ENCODE measurements around the gene BLOC1S4. TPM values are rescaled to one million over a fixed set of nuclear protein-coding genes. Genes with fewer than 3 reads are reported as not detected.

BLOC1S4 gene
- total RNA-seq, 1 experiment from 2014 or later = 14.9 TPM

GRCh38 chr4:6714954-6715353 lies 1.0 kb upstream of the BLOC1S4 start:
- no CpG with 5 or more reads among the region's 1 CpG for WGBS (ENCODE audit: extremely low coverage, insufficient read length, low lambda C conversion rate)
- no peak overlapping the region for H2BK15ac ChIP-seq (ENCODE audit: low read depth, low read length)
- TF ChIP-seq, protein P1, sequence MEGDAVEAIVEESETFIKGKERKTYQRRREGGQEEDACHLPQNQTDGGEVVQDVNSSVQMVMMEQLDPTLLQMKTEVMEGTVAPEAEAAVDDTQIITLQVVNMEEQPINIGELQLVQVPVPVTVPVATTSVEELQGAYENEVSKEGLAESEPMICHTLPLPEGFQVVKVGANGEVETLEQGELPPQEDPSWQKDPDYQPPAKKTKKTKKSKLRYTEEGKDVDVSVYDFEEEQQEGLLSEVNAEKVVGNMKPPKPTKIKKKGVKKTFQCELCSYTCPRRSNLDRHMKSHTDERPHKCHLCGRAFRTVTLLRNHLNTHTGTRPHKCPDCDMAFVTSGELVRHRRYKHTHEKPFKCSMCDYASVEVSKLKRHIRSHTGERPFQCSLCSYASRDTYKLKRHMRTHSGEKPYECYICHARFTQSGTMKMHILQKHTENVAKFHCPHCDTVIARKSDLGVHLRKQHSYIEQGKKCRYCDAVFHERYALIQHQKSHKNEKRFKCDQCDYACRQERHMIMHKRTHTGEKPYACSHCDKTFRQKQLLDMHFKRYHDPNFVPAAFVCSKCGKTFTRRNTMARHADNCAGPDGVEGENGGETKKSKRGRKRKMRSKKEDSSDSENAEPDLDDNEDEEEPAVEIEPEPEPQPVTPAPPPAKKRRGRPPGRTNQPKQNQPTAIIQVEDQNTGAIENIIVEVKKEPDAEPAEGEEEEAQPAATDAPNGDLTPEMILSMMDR (conservative IDR thresholded peaks at IDR 0.05) = no peak

More at GRCh38 chr4:6714954-6715353, 1.0 kb upstream of the BLOC1S4 start:
- Histone ChIP-seq H3K4me2 (ENCODE audit: insufficient read depth, insufficient read length, low read length) (no peak overlapping the region), H4K5ac (ENCODE audit: insufficient read length, low read depth, low read length) (no peak overlapping the region), H3K14ac (ENCODE audit: insufficient read depth, low read length) (no peak overlapping the region), H2BK20ac (ENCODE audit: low read depth, low read length, poor library complexity, severe bottlenecking) (no peak overlapping the region), H4K8ac (replicated peaks; ENCODE audit: insufficient read length, low read depth, low read length) (no peak overlapping the region), H4K91ac (ENCODE audit: insufficient read length, low read depth, low read length) (no peak overlapping the region), H2BK5ac (ENCODE audit: insufficient read length, low read length) (no peak overlapping the region), H3K27me3 (ENCODE audit: insufficient read depth, low read length) (peaks cover 2% of the 10 kb centered on the region), H3K79me2 (ENCODE audit: insufficient read depth, low read length) (peaks cover 8% of the 10 kb centered on the region; the same call in 1 of the 2 replicates), H3K23me2 (ENCODE audit: insufficient read length, low read depth, low read length, poor library complexity, severe bottlenecking) (peaks cover 12% of the 10 kb centered on the region), H3K18ac (ENCODE audit: insufficient read length, low read depth, low read length) (no peak overlapping the region), H3T11ph (ENCODE audit: low read length) (no peak overlapping the region), H3K9ac (ENCODE audit: extremely low read depth, insufficient read length, low read length) (no peak overlapping the region), H3K79me1 (ENCODE audit: insufficient read depth, low read depth, low read length, poor library complexity, severe bottlenecking) (no peaks in the 10 kb centered on the region), H3K4ac (ENCODE audit: low read depth, low read length) (no peak overlapping the region), H2BK120ac (ENCODE audit: low read depth, low read length, poor library complexity, severe bottlenecking) (no peak overlapping the region), H3K9me3 (ENCODE audit: control insufficient read depth, low read depth, low read length) (no peaks in the 10 kb centered on the region), H2BK12ac (ENCODE audit: insufficient read length, low read depth, low read length) (no peak overlapping the region), H4K20me1 (ENCODE audit: control insufficient read depth, insufficient read depth, insufficient read length) (no peaks in the 10 kb centered on the region), H3K56ac (ENCODE audit: insufficient read length, low read depth, low read length) (no peak overlapping the region), H3K4me1 (ENCODE audit: insufficient read depth, low read length) (peaks cover 5% of the 10 kb centered on the region; the same call in 1 of the 2 replicates), H3K27ac (ENCODE audit: insufficient read length, low read depth, low read length) (no peak overlapping the region), H2AFZ (ENCODE audit: low read length) (no peak overlapping the region), H2AK5ac (ENCODE audit: insufficient read length, low read length) (no peak overlapping the region), H3K23ac (ENCODE audit: insufficient read length, low read depth, low read length) (no peak overlapping the region)
- H3K4me3 Mint-ChIP-seq = no peak overlapping the region; a peak in 1 of 5 replicates
- peaks cover 45% of the 10 kb centered on the region for H3K27me3 Mint-ChIP-seq (ENCODE audit: low read depth)
- H3K27ac Mint-ChIP-seq = no peak overlapping the region
- peaks cover 9 to 22% of the 10 kb centered on the region in 2 experiments for H3K4me1 Mint-ChIP-seq
- no peak for DNase-seq
- peaks cover 2 to 3% (median 3%) of the 10 kb centered on the region in 3 experiments; a peak in 3 of 7 replicates for H3K36me3 Mint-ChIP-seq (ENCODE audit: insufficient read depth in 1 of 3, low read depth in 3 of 3)
- H3K9me3 Mint-ChIP-seq = peaks cover 2 to 3% of the 10 kb centered on the region in 2 experiments; a peak in 3 of 5 replicates
